Measurements from ENCODE around the gene RPL10L. TPM values are rescaled to one million over a fixed set of nuclear protein-coding genes. Genes with fewer than 3 reads are reported as not detected.

RPL10L gene
- total RNA-seq, 1 experiment from 2014 or later, result not detected

GRCh38 chr14:46661728-46662127 is 10.1 kb upstream of the RPL10L start (continued):
- TF ChIP-seq ATF2 (CRISPR knock-in tag; IDR thresholded peaks at IDR 0.05; ENCODE audit: borderline replicate concordance, low read depth), result no peak
- TF ChIP-seq ZMAT4 (CRISPR knock-in tag; IDR thresholded peaks at IDR 0.05), result no peak
- TF ChIP-seq IRF2 (CRISPR knock-in tag; IDR thresholded peaks at IDR 0.05; ENCODE audit: borderline replicate concordance, low read depth), result no peak
- no peak for TF ChIP-seq AR (CRISPR knock-in tag; IDR thresholded peaks at IDR 0.05)
- TF ChIP-seq STAT6 (CRISPR knock-in tag; conservative IDR thresholded peaks at IDR 0.05; ENCODE audit: low read depth), result no peak
- TF ChIP-seq ZNF671 (CRISPR knock-in tag; IDR thresholded peaks at IDR 0.05), result no peak
- no peak for TF ChIP-seq GRHL2 (CRISPR knock-in tag; IDR thresholded peaks at IDR 0.05; ENCODE audit: insufficient replicate concordance, severe bottlenecking)
- TF ChIP-seq MAX (CRISPR knock-in tag; IDR thresholded peaks at IDR 0.05), result no peak
- TF ChIP-seq JUN (CRISPR knock-in tag; IDR thresholded peaks at IDR 0.05), result no peak
- no peak for TF ChIP-seq USF2 (CRISPR knock-in tag; IDR thresholded peaks at IDR 0.05)
- TF ChIP-seq EMX1 (CRISPR knock-in tag; IDR thresholded peaks at IDR 0.05), result no peak
- TF ChIP-seq ZNF512 (CRISPR knock-in tag; IDR thresholded peaks at IDR 0.05; ENCODE audit: borderline replicate concordance), result no peak
- TF ChIP-seq AFF4 (CRISPR knock-in tag; IDR thresholded peaks at IDR 0.05; ENCODE audit: borderline replicate concordance), result no peak
- TF ChIP-seq NR2C2 (CRISPR knock-in tag; IDR thresholded peaks at IDR 0.05), result no peak
- TF ChIP-seq ZNF219 (CRISPR knock-in tag; IDR thresholded peaks at IDR 0.05; ENCODE audit: borderline replicate concordance), result no peak

Measured in WTC11 (cell line).